HepG2 (cell line): ENCODE measurements around the gene STX8.

Experiments
- ASH2L ChIP-seq: fragments of 300-600, 200-600 bp; sonication (generic); IDR thresholded peaks from 2 replicates; pipeline ENCODE4 v1.7.0; 2017; ENCODE audit warnings: low read depth, mild to moderate bottlenecking, moderate library complexity, mixed read lengths, low read length; ENCODE audit not compliant: insufficient read length
- ZNF10 ChIP-seq: sonication (generic); formaldehyde crosslinking; IDR thresholded peaks from 2 replicates; pipeline ENCODE4 v1.4.0; 2020; ENCODE audit warnings: mild to moderate bottlenecking, low read depth, missing genetic modification reagents, borderline replicate concordance
- ZNF256 ChIP-seq: sonication (generic); formaldehyde crosslinking; conservative IDR thresholded peaks from 2 replicates; pipeline ENCODE4 v1.4.0; 2020; ENCODE audit warnings: missing genetic modification reagents
- TF ChIP-seq, protein P1 (sequence below): sonication (generic); formaldehyde crosslinking; IDR thresholded peaks from 2 replicates; pipeline ENCODE4 v1.5.0; 2020; ENCODE audit warnings: mild to moderate bottlenecking, missing genetic modification reagents, moderate library complexity

DNA sequence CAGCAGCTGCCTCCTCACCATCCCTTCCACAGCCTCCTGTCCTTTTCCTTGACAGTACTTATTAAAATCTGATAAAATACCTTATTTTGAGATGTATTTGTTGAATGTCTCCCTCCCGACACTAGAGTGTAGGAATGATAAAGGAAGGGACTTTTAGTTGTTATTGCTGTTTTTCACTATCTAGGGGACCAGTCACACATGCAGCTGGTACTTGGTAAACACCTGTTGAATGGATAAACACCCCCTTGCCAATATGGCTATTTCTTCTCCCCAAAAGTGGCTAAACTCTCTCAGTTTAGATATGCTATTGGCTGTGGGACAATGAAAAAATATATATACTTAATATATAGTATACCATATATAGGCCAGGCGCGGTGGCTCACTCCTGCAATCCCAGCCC lies 96.7 kb downstream of the STX8 start:
- no peak for TF ChIP-seq ZNF256 (CRISPR knock-in tag)
- TF ChIP-seq, protein P1, sequence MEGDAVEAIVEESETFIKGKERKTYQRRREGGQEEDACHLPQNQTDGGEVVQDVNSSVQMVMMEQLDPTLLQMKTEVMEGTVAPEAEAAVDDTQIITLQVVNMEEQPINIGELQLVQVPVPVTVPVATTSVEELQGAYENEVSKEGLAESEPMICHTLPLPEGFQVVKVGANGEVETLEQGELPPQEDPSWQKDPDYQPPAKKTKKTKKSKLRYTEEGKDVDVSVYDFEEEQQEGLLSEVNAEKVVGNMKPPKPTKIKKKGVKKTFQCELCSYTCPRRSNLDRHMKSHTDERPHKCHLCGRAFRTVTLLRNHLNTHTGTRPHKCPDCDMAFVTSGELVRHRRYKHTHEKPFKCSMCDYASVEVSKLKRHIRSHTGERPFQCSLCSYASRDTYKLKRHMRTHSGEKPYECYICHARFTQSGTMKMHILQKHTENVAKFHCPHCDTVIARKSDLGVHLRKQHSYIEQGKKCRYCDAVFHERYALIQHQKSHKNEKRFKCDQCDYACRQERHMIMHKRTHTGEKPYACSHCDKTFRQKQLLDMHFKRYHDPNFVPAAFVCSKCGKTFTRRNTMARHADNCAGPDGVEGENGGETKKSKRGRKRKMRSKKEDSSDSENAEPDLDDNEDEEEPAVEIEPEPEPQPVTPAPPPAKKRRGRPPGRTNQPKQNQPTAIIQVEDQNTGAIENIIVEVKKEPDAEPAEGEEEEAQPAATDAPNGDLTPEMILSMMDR (CRISPR knock-in tag) = no peak
- no peak for TF ChIP-seq ZNF10 (CRISPR knock-in tag)
- TF ChIP-seq ASH2L = no peak
